ENCODE measurements around the gene NCAPG.

- TF ChIP-seq CTCF (conservative IDR thresholded peaks at IDR 0.05; ENCODE audit: low read length): no peak
- TF ChIP-seq EZH2phosphoT487 (IDR thresholded peaks at IDR 0.05; ENCODE audit: borderline replicate concordance): no peak
Measured at GRCh38 chr4:17770845-17771244, 39.9 kb upstream of the NCAPG start.

Measured in Loucy (cell line).